ENCODE data around the gene AKR1D1.

DNA sequence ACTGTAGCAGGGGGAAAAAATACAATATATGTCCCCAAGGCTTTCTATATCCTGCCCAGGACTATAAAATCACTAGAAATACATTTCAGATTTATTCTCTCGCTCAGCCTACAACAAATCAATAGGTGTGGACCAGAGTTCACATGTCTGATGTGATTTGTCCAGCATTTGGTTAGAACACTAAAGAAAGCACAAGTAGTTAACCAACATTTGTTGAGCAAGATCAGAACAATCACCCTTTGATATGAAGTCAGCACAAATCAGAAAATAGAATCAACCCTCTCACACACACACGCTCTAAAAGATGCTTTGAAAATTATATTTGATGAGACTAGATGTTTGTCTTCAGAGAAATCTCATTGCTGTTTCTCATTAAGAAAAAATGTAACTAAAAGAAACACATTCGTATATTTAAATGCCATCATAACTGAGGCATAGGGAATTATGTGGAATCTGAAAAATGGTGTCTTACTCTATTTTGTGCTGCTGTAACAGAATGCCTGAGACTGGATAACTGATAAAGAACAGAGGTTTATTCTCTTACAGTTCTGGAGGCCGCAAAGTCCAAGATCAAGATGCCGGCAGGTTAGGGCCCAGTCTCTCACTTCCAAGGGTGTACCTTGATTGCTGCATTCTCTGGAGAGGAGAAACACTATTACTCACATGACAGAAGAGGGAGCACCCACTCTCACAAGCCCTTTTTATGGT is 10.5 kb downstream of the AKR1D1 start:
- TF ChIP-seq POLR2A (IDR thresholded peaks at IDR 0.05; ENCODE audit: low read depth, low read length) (no peak), FOS (IDR thresholded peaks at IDR 0.05; ENCODE audit: borderline replicate concordance, insufficient read depth, low read length) (no peak), JUN (IDR thresholded peaks at IDR 0.05; ENCODE audit: borderline replicate concordance, insufficient read depth, insufficient read length, low read depth) (no peak)
- TF ChIP-seq, protein P1, sequence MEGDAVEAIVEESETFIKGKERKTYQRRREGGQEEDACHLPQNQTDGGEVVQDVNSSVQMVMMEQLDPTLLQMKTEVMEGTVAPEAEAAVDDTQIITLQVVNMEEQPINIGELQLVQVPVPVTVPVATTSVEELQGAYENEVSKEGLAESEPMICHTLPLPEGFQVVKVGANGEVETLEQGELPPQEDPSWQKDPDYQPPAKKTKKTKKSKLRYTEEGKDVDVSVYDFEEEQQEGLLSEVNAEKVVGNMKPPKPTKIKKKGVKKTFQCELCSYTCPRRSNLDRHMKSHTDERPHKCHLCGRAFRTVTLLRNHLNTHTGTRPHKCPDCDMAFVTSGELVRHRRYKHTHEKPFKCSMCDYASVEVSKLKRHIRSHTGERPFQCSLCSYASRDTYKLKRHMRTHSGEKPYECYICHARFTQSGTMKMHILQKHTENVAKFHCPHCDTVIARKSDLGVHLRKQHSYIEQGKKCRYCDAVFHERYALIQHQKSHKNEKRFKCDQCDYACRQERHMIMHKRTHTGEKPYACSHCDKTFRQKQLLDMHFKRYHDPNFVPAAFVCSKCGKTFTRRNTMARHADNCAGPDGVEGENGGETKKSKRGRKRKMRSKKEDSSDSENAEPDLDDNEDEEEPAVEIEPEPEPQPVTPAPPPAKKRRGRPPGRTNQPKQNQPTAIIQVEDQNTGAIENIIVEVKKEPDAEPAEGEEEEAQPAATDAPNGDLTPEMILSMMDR (IDR thresholded peaks at IDR 0.05; ENCODE audit: extremely low read depth in 1 of 2, insufficient read depth in 1 of 2, low read depth in 1 of 2, low read length in 2 of 2): no peak
- TF ChIP-seq, protein P2, sequence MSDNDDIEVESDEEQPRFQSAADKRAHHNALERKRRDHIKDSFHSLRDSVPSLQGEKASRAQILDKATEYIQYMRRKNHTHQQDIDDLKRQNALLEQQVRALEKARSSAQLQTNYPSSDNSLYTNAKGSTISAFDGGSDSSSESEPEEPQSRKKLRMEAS (IDR thresholded peaks at IDR 0.05; ENCODE audit: insufficient read depth, insufficient read length): no peak
